OCI-LY7 (cell line): ENCODE measurements around the gene GDF10. TPM values are rescaled to one million over a fixed set of nuclear protein-coding genes. Genes with fewer than 3 reads are reported as not detected.

Experiments used
- BruUV-seq: library from RNA; stranded (reverse); fragments of 400-500 nt; replicated peaks from 2 replicates; lab custom pipeline; 2021; lab: Mats Ljungman, UMichigan
- CTCF ChIA-PET: fragments of 300-600 bp; sonication (Branson Sonifier 250); formaldehyde crosslinking; loops from one replicate; lab custom pipeline; 2022; ENCODE audit warnings: antibody characterized with exemption; ENCODE audit not compliant: unreplicated experiment; lab: Charles Lee
- POLR2A ChIA-PET: fragments of 300-600 bp; sonication (Branson Sonifier 250); formaldehyde crosslinking; loops from one replicate; lab custom pipeline; 2022; ENCODE audit warnings: antibody characterized with exemption; lab: Charles Lee
- DNase-seq: peaks from one replicate; pipeline ENCODE4 v3.0.0-alpha.2; 2015; ENCODE audit warnings: low spot score
- H2AFZ ChIP-seq: fragments of 200-600 bp; sonication (generic), shearing (Covaris generic); 2 replicates; pipeline ENCODE4 v1.6.1; 2014; ENCODE audit warnings: mild to moderate bottlenecking, antibody characterized with exemption, low read length, moderate library complexity
- H3K27ac ChIP-seq: fragments of 200-600 bp; sonication (generic); 2 replicates; pipeline ENCODE4 v1.5.1; 2014; ENCODE audit warnings: mixed run types, low read depth, mild to moderate bottlenecking, moderate library complexity, low read length, inconsistent platforms; ENCODE audit not compliant: poor library complexity, severe bottlenecking
- H3K36me3 ChIP-seq: fragments of 200-600 bp; sonication (generic); 2 replicates; pipeline ENCODE4 v1.6.1; 2014; ENCODE audit warnings: mild to moderate bottlenecking, antibody characterized with exemption, low read length, moderate library complexity, mixed read lengths; ENCODE audit not compliant: insufficient read depth
- H3K4me1 ChIP-seq: fragments of 200-600 bp; sonication (generic); 2 replicates; pipeline ENCODE4 v1.5.1; 2014; ENCODE audit warnings: mild to moderate bottlenecking, low read length; ENCODE audit not compliant: insufficient read depth, poor library complexity, severe bottlenecking
- H3K4me2 ChIP-seq: fragments of 200-600 bp; sonication (generic); 2 replicates; pipeline ENCODE4 v1.6.1; 2014; ENCODE audit warnings: mild to moderate bottlenecking, low read length
- H3K4me3 ChIP-seq: fragments of 200-600 bp; sonication (generic); 2 replicates; pipeline ENCODE4 v1.5.1; 2014; ENCODE audit warnings: mild to moderate bottlenecking, low read depth, low read length; ENCODE audit not compliant: poor library complexity, severe bottlenecking
- H3K79me2 ChIP-seq: fragments of 200-600 bp; sonication (generic); 2 replicates; pipeline ENCODE4 v1.6.1; 2016; ENCODE audit warnings: low read depth, mild to moderate bottlenecking, low read length, moderate library complexity, mixed read lengths; ENCODE audit not compliant: insufficient read depth
- H3K9me2 ChIP-seq: fragments of 200-600 bp; sonication (generic); 2 replicates; pipeline ENCODE4 v1.6.1; 2016; ENCODE audit warnings: mild to moderate bottlenecking, low read length, mixed read lengths; ENCODE audit not compliant: insufficient read depth
- H3K9me3 ChIP-seq: fragments of 200-600 bp; sonication (generic); 2 replicates; pipeline ENCODE4 v1.6.1; 2014; ENCODE audit warnings: mild to moderate bottlenecking, mixed run types, low read length, mixed read lengths
- H4K20me1 ChIP-seq: fragments of 200-600 bp; sonication (generic); 2 replicates; pipeline ENCODE4 v1.6.1; 2014; ENCODE audit warnings: mild to moderate bottlenecking, antibody characterized with exemption, low read length, moderate library complexity, mixed read lengths; ENCODE audit not compliant: insufficient read depth
- CTCF ChIP-seq: fragments of 200-600 bp; sonication (generic); conservative IDR thresholded peaks from 2 replicates; pipeline ENCODE4 v1.5.1; 2014; ENCODE audit warnings: mild to moderate bottlenecking, antibody characterized with exemption, low read length, moderate library complexity, mixed read lengths
- EZH2phosphoT487 ChIP-seq: fragments of 200-600 bp; sonication (generic); IDR thresholded peaks from 2 replicates; pipeline ENCODE4 v1.6.1; 2018; ENCODE audit warnings: low read depth, borderline replicate concordance, mild to moderate bottlenecking, mixed run types, antibody characterized with exemption, low read length, moderate library complexity, mixed read lengths
- intact Hi-C: fragments of 100-400 bp; cut with micrococcal nuclease; formaldehyde crosslinking; loops from one replicate; pipeline ENCODE4 v1.10.0; 2022; ENCODE audit not compliant: unreplicated experiment
- total RNA-seq, 2 experiments: library from RNA; depleted of rRNA in 1 of 2; stranded (reverse); fragments of >200 nt in 1 of 2; shearing (Covaris generic) in 1 of 2; gene quantifications; 2 replicates each; pipeline ENCODE4 v1.2.3, GENCODE V29; 2014 to 2022

The GDF10 gene
- total RNA-seq, 2 experiments from 2014 or later, result not detected

GRCh38 chr10:47334466-47335295 lies 34.7 kb downstream of the GDF10 start:
- H3K4me1 ChIP-seq, result no peaks in the 10 kb centered on the region
- DNase-seq, result no peak
- no peaks in the 10 kb centered on the region for H3K79me2 ChIP-seq
- no peaks in the 10 kb centered on the region for H3K9me3 ChIP-seq
- H3K4me2 ChIP-seq, result no peak overlapping the region
- no peaks in the 10 kb centered on the region for H3K9me2 ChIP-seq
- no peak overlapping the region for H2AFZ ChIP-seq
- CTCF ChIA-PET, result no interaction called here
- no peaks in the 10 kb centered on the region for H3K36me3 ChIP-seq
- POLR2A ChIA-PET, result no interaction called here
- no peak overlapping the region for H3K4me3 ChIP-seq
- H4K20me1 ChIP-seq, result no peaks in the 10 kb centered on the region
- BruUV-seq, result no TSS peak
- TF ChIP-seq EZH2phosphoT487 (no peak), CTCF (no peak)
- intact Hi-C loops, result no loop called here
- no peak overlapping the region for H3K27ac ChIP-seq

- POLR2A ChIA-PET, result no interaction called here
- TF ChIP-seq CTCF (no peak), EZH2phosphoT487 (no peak)
- no peaks in the 10 kb centered on the region for H3K4me1 ChIP-seq
- H3K27ac ChIP-seq, result no peak overlapping the region
- no peaks in the 10 kb centered on the region for H3K36me3 ChIP-seq
- DNase-seq, result no peak
- H2AFZ ChIP-seq, result no peak overlapping the region
- BruUV-seq, result no TSS peak
- no peaks in the 10 kb centered on the region for H4K20me1 ChIP-seq
- H3K79me2 ChIP-seq, result no peaks in the 10 kb centered on the region
- CTCF ChIA-PET, result no interaction called here
- H3K4me3 ChIP-seq, result no peak overlapping the region
- no peaks in the 10 kb centered on the region for H3K9me2 ChIP-seq
- H3K4me2 ChIP-seq, result no peak overlapping the region
- H3K9me3 ChIP-seq, result no peaks in the 10 kb centered on the region
- intact Hi-C loops, result no loop called here
These were observed 35.9 kb downstream of the GDF10 start for GRCh38 chr10:47335906-47336305.
